Kidney (tissue), 14 donors: ENCODE measurements around the gene DSCAM. TPM values are rescaled to one million over a fixed set of nuclear protein-coding genes. Genes with fewer than 3 reads are reported as not detected.

ENCODE experiments used
- DNase-seq, 5 donors: peaks; one replicate each; pipeline ENCODE4 v3.0.0-alpha.2; 2013 to 2020
- FAIRE-seq: peaks from 2 replicates; lab custom pipeline; 2012; peaks lifted over from hg19 to GRCh38; lab: Jason Lieb, UNC
- H3K27ac ChIP-seq, 2 donors: one replicate each; pipeline ENCODE4 v1.7.0; 2013; ENCODE audit warnings: low read depth in 2 of 2, low read length in 2 of 2, inconsistent platforms in 1 of 2
- H3K27me3 ChIP-seq: one replicate; pipeline ENCODE4 v1.7.1; 2013; ENCODE audit warnings: low read length, inconsistent platforms; ENCODE audit not compliant: control insufficient read depth, insufficient read depth
- H3K36me3 ChIP-seq, 3 donors: one replicate each; pipeline versions ENCODE4 v1.7.0 to v1.7.1; 2013; ENCODE audit warnings: low read length in 3 of 3, control low read depth in 1 of 3, inconsistent platforms in 1 of 3; ENCODE audit not compliant: insufficient read depth in 3 of 3, control insufficient read depth in 2 of 3
- H3K4me1 ChIP-seq, 3 donors: one replicate each; pipeline versions ENCODE4 v1.7.0 to v1.7.1; 2013; ENCODE audit warnings: low read length in 3 of 3, inconsistent platforms in 1 of 3, low read depth in 1 of 3; ENCODE audit not compliant: control insufficient read depth in 2 of 3, insufficient read depth in 2 of 3
- H3K4me3 ChIP-seq, 3 donors: one replicate each; pipeline versions ENCODE4 v1.7.0 to v1.8.1; 2013; ENCODE audit warnings: low read length in 3 of 3, control low read depth in 1 of 3, inconsistent platforms in 1 of 3
- H3K9ac ChIP-seq, 3 donors: one replicate each; pipeline versions ENCODE4 v1.7.0 to v1.7.1; 2013; ENCODE audit warnings: low read length in 3 of 3, control low read depth in 1 of 3, inconsistent platforms in 1 of 3
- H3K9me3 ChIP-seq, 3 donors: one replicate each; pipeline versions ENCODE4 v1.7.0 to v1.7.1; 2013; ENCODE audit warnings: low read length in 3 of 3, control low read depth in 1 of 3, inconsistent platforms in 1 of 3; ENCODE audit not compliant: control insufficient read depth in 2 of 3, insufficient read depth in 1 of 3
- intact Hi-C: fragments of 100-400 bp; cut with DNase I; formaldehyde crosslinking; loops from one replicate; pipeline ENCODE4 v1.11.1; 2022
- polyA plus RNA-seq: library from polyadenylated mRNA; stranded (reverse); fragments of 350-450 nt; fragmentation: Illumina TruSeq; extraction: RNeasy Lipid Tissue Mini Kit (QIAGEN cat#74804); gene quantifications from one replicate; pipeline ENCODE4 v1.2.3, GENCODE V29; 2014; ENCODE audit warnings: low read depth, low replicate concordance; ENCODE audit not compliant: insufficient read depth
- total RNA-seq: library from RNA; stranded (reverse); fragmentation: NEBNext Ultra II Directional; extraction: Animal tissue kit (Norgen Biotek cat#: 25700); gene quantifications from one replicate; pipeline ENCODE4 v1.2.1, GENCODE V29; 2021
- TF ChIP-seq, protein P1 (sequence below): IDR thresholded peaks from 3 replicates; pipeline ENCODE4 v1.5.1; 2012; ENCODE audit warnings: mild to moderate bottlenecking, moderate library complexity, borderline replicate concordance; ENCODE audit not compliant: insufficient read depth; ENCODE audit errors: extremely low read depth
- donor health status: control.
- donor health status: control.
- donor health status: control.
- donor health status: control.
- donor health status: control.
- donor health status: DM: yes; HTN: yes; CAD: no.
- donor health status: Normal renal cell carcinoma (clear cell type).

The DSCAM gene
- total and polyA plus RNA-seq, 2 donors from 2014 or later, result not detected

DNA sequence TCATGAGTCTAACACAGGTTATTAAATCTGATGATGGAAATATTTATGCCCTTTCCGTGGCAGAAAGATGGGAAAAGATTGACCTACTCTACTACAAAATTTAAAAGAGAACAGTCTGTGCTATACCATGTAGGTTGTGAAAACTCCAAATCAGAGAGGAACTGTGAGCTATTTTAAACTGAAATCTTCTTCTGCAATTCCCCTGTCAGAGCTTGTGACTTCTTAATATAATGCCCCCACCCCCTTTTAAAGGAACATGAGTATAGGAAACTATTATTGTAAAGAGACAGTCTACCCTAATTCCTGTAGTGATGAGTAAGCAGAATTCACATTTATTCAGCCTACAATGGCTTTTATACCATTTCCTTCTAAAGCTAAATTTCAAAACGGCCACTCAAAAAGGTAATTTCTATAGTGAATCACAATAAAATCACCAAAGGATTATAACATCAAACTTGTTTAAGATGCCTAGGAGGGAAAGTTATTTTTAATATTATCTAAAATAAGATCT is 11.7 kb downstream of the DSCAM start:
- intact Hi-C loops, result no loop called here
- H3K36me3 ChIP-seq, result no peaks in the 10 kb centered on the region
- DNase-seq, result no peak
- no peak overlapping the region for H3K4me3 ChIP-seq
- H3K27me3 ChIP-seq, result no peaks in the 10 kb centered on the region
- no peak overlapping the region for H3K27ac ChIP-seq
- TF ChIP-seq, protein P1, sequence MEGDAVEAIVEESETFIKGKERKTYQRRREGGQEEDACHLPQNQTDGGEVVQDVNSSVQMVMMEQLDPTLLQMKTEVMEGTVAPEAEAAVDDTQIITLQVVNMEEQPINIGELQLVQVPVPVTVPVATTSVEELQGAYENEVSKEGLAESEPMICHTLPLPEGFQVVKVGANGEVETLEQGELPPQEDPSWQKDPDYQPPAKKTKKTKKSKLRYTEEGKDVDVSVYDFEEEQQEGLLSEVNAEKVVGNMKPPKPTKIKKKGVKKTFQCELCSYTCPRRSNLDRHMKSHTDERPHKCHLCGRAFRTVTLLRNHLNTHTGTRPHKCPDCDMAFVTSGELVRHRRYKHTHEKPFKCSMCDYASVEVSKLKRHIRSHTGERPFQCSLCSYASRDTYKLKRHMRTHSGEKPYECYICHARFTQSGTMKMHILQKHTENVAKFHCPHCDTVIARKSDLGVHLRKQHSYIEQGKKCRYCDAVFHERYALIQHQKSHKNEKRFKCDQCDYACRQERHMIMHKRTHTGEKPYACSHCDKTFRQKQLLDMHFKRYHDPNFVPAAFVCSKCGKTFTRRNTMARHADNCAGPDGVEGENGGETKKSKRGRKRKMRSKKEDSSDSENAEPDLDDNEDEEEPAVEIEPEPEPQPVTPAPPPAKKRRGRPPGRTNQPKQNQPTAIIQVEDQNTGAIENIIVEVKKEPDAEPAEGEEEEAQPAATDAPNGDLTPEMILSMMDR, result no peak
- no peaks in the 10 kb centered on the region for H3K4me1 ChIP-seq
- no peak overlapping the region for H3K9ac ChIP-seq
- FAIRE-seq, result no peak
- no peaks in the 10 kb centered on the region for H3K9me3 ChIP-seq

DNA sequence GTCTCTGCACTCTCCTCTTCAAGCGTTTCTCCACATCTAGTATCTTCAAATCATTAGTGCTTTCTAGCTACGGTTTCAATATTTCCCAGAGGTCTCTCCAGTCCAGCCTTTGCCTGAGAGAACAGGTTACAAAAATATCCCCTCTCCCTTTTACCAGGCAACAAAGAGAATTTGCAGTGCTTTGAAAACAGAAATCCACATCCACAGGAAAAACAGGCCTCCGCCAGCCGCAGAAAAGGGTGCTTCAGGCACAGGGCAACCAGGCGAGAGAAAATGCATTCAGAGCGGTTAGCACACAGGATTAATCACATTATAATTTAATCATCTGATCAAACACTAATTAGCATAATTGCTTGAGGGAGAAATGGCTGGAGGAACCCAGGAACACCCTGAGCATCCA is 13.8 kb downstream of the DSCAM start:
- no peak for DNase-seq
- intact Hi-C loops, result no loop called here
- FAIRE-seq, result no peak
- H3K4me3 ChIP-seq, result no peak overlapping the region
- H3K27ac ChIP-seq, result no peak overlapping the region
- TF ChIP-seq, protein P1, result no peak
- H3K27me3 ChIP-seq, result no peaks in the 10 kb centered on the region
- H3K9ac ChIP-seq, result no peak overlapping the region
- H3K9me3 ChIP-seq, result no peaks in the 10 kb centered on the region
- H3K36me3 ChIP-seq, result no peaks in the 10 kb centered on the region
- H3K4me1 ChIP-seq, result no peaks in the 10 kb centered on the region

DNA sequence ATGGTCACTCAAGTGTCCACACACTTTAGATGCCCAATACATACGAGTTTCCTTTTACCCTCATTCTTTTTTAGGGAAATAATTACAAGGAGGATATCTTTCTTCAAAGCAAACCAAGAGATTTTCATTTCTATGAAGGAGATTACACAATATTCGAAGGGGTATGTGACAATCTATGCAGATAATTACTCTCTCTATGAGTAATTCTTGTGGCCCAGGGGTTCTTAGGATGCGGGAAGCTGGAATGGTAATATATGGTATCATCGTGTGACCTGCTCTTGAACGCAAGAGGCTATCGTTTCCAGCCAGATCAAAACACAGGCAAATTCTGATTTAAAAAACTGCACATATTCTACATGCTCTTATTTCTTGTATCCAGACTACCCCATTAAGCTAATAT is 14.6 kb downstream of the DSCAM start:
- DNase-seq (no peak), FAIRE-seq (no peak)
- Histone ChIP-seq H3K36me3 (no peaks in the 10 kb centered on the region), H3K9ac (no peak overlapping the region), H3K9me3 (no peaks in the 10 kb centered on the region), H3K27ac (no peak overlapping the region), H3K4me3 (no peak overlapping the region), H3K4me1 (no peaks in the 10 kb centered on the region), H3K27me3 (no peaks in the 10 kb centered on the region)
- TF ChIP-seq, protein P1, result no peak
- intact Hi-C loops, result no loop called here

DNA sequence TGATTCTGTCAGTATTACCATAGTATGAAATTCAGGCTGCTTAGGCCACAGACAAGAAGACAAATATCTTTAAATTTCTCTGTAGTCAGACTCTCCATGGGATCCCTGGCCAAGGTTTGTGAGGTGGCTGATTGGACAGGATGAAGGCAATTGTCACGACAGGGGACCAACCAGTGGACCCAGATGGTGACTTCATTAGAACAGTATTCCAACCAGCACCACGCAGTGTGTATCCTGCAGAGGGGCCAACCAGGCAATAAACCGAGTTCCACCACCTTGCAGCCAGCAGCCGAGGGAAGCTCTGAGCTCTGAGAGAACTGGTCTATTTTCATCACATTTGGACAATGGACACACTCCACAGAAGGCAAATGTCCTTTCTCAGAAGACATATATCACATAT is 16.1 kb downstream of the DSCAM start:
- H3K9me3 ChIP-seq, result no peaks in the 10 kb centered on the region
- no peaks in the 10 kb centered on the region for H3K4me1 ChIP-seq
- no peaks in the 10 kb centered on the region for H3K36me3 ChIP-seq
- no peaks in the 10 kb centered on the region for H3K27me3 ChIP-seq
- DNase-seq (no peak), FAIRE-seq (no peak)
- intact Hi-C loops, result no loop called here
- H3K9ac ChIP-seq, result no peak overlapping the region
- H3K27ac ChIP-seq, result no peak overlapping the region
- no peak overlapping the region for H3K4me3 ChIP-seq
- TF ChIP-seq, protein P1, result no peak
